ENCODE results near the gene NRIP1.

NRIP1 gene

GRCh38 chr21:15039607-15040299, 25.0 kb downstream of the NRIP1 start:
- Histone ChIP-seq H3K27ac (no peak overlapping the region), H3K4me3 (IDR thresholded peaks at IDR 0.05; ENCODE audit: insufficient read depth, low read depth, low read length) (no peak overlapping the region), H3K9ac (no peak overlapping the region), H3K36me3 (ENCODE audit: insufficient read depth) (no peaks in the 10 kb centered on the region), H3K4me1 (ENCODE audit: low read depth, poor library complexity, severe bottlenecking) (no peaks in the 10 kb centered on the region), H3K27me3 (ENCODE audit: insufficient read depth, low read depth) (no peaks in the 10 kb centered on the region), H3K79me2 (ENCODE audit: insufficient read depth, low read depth) (no peaks in the 10 kb centered on the region), H2AFZ (ENCODE audit: low read depth) (no peak overlapping the region), H3K4me2 (no peak overlapping the region), H4K20me1 (ENCODE audit: insufficient read depth) (no peaks in the 10 kb centered on the region)
- TF ChIP-seq, protein P1, sequence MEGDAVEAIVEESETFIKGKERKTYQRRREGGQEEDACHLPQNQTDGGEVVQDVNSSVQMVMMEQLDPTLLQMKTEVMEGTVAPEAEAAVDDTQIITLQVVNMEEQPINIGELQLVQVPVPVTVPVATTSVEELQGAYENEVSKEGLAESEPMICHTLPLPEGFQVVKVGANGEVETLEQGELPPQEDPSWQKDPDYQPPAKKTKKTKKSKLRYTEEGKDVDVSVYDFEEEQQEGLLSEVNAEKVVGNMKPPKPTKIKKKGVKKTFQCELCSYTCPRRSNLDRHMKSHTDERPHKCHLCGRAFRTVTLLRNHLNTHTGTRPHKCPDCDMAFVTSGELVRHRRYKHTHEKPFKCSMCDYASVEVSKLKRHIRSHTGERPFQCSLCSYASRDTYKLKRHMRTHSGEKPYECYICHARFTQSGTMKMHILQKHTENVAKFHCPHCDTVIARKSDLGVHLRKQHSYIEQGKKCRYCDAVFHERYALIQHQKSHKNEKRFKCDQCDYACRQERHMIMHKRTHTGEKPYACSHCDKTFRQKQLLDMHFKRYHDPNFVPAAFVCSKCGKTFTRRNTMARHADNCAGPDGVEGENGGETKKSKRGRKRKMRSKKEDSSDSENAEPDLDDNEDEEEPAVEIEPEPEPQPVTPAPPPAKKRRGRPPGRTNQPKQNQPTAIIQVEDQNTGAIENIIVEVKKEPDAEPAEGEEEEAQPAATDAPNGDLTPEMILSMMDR (conservative IDR thresholded peaks at IDR 0.05; ENCODE audit: low read depth, low read length): no peak

DNA sequence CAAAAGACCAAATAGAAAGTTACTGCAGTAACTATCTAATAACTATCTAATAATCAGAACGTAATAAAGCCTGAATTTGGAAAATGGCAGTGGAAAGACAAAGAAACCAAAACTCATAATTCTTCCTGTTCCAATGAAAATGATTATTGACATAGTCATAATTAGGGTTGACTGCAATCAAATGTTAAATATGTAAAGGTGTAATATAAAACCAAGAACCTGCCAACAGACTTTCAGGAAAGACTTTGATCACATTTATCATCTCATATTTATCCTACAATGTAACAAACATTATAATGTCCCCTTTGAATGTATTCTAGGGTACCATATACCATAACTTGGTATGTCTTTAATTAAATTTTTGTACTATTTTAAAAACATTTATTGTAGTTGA, 26.9 kb downstream of the NRIP1 start:
- no peak overlapping the region for H2AFZ ChIP-seq (ENCODE audit: low read depth)
- peaks cover 5% of the 10 kb centered on the region for H3K4me1 ChIP-seq (ENCODE audit: low read depth, poor library complexity, severe bottlenecking)
- H3K27me3 ChIP-seq (ENCODE audit: insufficient read depth, low read depth): no peaks in the 10 kb centered on the region
- no peak overlapping the region for H3K27ac ChIP-seq
- H3K9ac ChIP-seq: no peak overlapping the region
- H3K79me2 ChIP-seq (ENCODE audit: insufficient read depth, low read depth): no peaks in the 10 kb centered on the region
- H3K4me2 ChIP-seq: no peak overlapping the region
- H3K36me3 ChIP-seq (ENCODE audit: insufficient read depth): no peaks in the 10 kb centered on the region
- no peak overlapping the region for H3K4me3 ChIP-seq (IDR thresholded peaks at IDR 0.05; ENCODE audit: insufficient read depth, low read depth, low read length)
- H4K20me1 ChIP-seq (ENCODE audit: insufficient read depth): no peaks in the 10 kb centered on the region
- TF ChIP-seq, protein P1 (conservative IDR thresholded peaks at IDR 0.05; ENCODE audit: low read depth, low read length): no peak

DNA sequence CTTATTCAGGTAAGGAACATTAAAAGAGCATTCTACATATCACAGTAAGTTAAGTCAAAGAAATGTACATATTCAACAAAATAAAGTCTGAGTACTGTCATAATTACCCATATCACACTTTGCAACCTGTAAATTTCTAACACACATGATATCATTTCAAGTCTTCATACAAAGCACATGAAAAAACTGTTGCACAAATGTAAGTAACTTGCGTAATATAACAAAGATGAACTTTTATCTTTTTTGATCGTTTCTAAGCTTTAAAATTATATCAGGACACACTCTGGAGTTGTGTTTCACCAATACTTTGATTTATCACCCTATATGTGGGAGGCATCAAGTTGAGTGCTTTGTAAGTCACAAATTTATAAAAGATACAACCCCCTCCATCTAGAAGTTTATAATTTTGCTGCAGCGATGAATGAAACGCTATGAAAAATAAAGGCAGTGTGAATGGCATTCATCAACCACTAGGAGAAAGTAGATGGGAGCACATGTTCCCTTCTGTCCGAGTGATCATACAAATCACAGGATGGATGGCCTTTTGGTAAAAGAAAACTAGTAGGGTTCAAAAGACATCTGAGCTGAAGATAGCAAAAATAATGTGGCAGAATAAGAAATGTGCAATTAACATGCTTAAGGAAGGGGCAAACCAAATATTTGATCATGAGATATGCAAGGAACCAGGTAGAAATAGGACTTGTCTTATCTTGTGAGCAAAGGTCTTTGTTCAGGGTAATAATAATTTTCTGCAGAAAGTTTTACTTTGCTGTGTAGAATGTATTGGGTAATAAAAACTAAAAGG, 27.5 kb downstream of the NRIP1 start:
- no peaks in the 10 kb centered on the region for H3K79me2 ChIP-seq (ENCODE audit: insufficient read depth, low read depth)
- TF ChIP-seq, protein P1 (conservative IDR thresholded peaks at IDR 0.05; ENCODE audit: low read depth, low read length): no peak
- H3K36me3 ChIP-seq (ENCODE audit: insufficient read depth): no peaks in the 10 kb centered on the region
- H3K4me2 ChIP-seq: no peak overlapping the region
- no peak overlapping the region for H3K9ac ChIP-seq
- peaks cover 5% of the 10 kb centered on the region for H3K4me1 ChIP-seq (ENCODE audit: low read depth, poor library complexity, severe bottlenecking)
- no peaks in the 10 kb centered on the region for H4K20me1 ChIP-seq (ENCODE audit: insufficient read depth)
- no peaks in the 10 kb centered on the region for H3K27me3 ChIP-seq (ENCODE audit: insufficient read depth, low read depth)
- no peak overlapping the region for H3K27ac ChIP-seq
- H3K4me3 ChIP-seq (IDR thresholded peaks at IDR 0.05; ENCODE audit: insufficient read depth, low read depth, low read length): no peak overlapping the region
- no peak overlapping the region for H2AFZ ChIP-seq (ENCODE audit: low read depth)

- Histone ChIP-seq H3K4me3 (IDR thresholded peaks at IDR 0.05; ENCODE audit: insufficient read depth, low read depth, low read length) (no peak overlapping the region), H3K4me1 (ENCODE audit: low read depth, poor library complexity, severe bottlenecking) (peaks cover 5% of the 10 kb centered on the region), H2AFZ (ENCODE audit: low read depth) (no peak overlapping the region), H3K36me3 (ENCODE audit: insufficient read depth) (no peaks in the 10 kb centered on the region), H3K27ac (no peak overlapping the region), H3K27me3 (ENCODE audit: insufficient read depth, low read depth) (no peaks in the 10 kb centered on the region), H3K9ac (no peak overlapping the region), H4K20me1 (ENCODE audit: insufficient read depth) (no peaks in the 10 kb centered on the region), H3K4me2 (no peak overlapping the region), H3K79me2 (ENCODE audit: insufficient read depth, low read depth) (no peaks in the 10 kb centered on the region)
- TF ChIP-seq, protein P1 (conservative IDR thresholded peaks at IDR 0.05; ENCODE audit: low read depth, low read length): no peak
Measured at GRCh38 chr21:15036189-15036588, 28.6 kb downstream of the NRIP1 start.

Measured in KMS-11 (cell line).